ENCODE measurements around the gene CAPN1. TPM values are rescaled to one million over a fixed set of nuclear protein-coding genes. Genes with fewer than 3 reads are reported as not detected.

The CAPN1 gene
- polyA plus RNA-seq, 3 donors = 109 to 112 (median 109) TPM

- DNase-seq = no peak
Measured at GRCh38 chr11:65187971-65188461, 6.3 kb downstream of the CAPN1 start.

DNA sequence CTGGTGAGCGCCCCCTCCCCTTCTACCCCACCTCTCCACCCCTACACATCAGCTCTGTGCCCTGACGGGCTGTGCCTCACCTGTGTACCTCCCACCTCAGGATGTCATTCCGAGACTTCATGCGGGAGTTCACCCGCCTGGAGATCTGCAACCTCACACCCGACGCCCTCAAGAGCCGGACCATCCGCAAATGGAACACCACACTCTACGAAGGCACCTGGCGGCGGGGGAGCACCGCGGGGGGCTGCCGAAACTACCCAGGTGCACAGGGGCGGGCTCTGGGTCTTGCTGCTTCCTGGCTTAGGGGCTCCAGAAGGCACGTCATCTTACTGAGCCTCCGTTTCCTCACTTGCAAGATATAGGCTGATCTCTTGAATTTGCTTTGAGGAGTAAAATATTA, 6.8 kb downstream of the CAPN1 start:
- no peak for DNase-seq

DNA sequence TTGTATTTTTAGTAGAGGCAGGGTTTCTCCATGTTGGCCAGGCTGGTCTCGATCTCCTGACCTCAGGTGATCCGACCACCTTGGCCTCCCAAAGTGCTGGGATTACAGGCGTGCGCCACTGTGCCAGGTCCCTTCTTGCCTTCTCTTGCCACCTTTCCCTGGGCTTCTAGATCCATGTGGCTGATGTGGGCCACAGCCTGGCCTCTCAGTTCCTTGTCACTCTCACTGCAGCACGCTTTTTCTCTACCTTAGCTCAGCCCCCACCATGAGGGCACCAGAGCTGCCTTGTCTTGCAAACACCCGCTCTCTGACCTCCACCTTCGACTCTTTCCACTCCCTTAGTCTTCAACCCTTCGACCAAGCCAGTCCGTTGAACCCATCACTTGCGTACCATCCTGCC, 7.5 kb downstream of the CAPN1 start:
- DNase-seq = no peak

DNA sequence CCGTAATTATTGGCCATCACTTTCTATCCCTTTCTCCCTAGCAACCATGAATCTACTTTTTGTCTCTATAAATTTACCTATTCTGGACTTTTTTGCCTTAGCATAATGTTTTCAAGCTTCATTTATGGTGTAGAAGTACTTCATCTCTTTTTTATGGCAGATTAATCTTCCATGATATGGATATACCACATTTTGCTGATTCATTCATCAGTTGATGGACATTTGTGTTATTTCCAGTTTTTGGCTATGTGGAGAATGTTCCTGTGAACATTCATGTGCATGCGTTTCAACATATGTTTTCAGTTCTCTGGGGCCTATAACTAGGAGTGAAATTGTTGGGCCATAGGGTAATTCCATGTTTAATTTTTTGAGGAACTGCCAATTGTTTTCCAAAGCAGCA, 12.8 kb downstream of the CAPN1 start:
- DNase-seq = no peak

GRCh38 chr11:65204143-65204542, 22.4 kb downstream of the CAPN1 start:
- no peak for DNase-seq

- no peak for DNase-seq
Measured at GRCh38 chr11:65204646-65205601, 23.2 kb downstream of the CAPN1 start.

DNA sequence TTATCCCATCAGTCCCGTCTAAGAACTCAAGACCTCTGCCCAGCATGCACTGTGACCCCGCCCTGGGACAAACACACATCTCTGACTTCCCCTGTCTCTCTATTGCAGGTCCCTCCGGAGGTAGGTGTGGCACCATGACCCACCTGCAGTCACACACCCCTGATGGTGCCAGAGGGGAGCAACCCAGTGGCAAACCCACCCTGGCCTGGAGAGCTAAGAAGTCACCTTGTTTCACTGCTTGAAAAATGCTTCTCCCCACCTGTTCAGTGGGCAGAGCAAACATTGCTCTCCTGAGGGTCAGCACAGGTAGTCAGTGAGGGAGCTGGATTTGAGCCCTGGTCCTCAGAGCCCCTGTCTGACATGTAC, 23.9 kb downstream of the CAPN1 start:
- DNase-seq = no peak

DNA sequence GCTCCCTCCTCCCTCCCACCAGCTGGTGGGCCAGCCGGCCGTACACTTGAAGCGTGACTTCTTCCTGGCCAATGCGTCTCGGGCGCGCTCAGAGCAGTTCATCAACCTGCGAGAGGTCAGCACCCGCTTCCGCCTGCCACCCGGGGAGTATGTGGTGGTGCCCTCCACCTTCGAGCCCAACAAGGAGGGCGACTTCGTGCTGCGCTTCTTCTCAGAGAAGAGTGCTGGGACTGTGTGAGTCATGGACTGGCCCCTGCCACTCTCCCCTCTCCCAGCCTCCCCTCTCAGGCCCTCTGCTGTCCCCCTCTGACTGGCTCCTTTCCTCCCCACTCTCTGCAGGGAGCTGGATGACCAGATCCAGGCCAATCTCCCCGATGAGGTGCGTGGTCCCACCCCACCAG, 24.7 kb downstream of the CAPN1 start:
- DNase-seq = no peak

DNA sequence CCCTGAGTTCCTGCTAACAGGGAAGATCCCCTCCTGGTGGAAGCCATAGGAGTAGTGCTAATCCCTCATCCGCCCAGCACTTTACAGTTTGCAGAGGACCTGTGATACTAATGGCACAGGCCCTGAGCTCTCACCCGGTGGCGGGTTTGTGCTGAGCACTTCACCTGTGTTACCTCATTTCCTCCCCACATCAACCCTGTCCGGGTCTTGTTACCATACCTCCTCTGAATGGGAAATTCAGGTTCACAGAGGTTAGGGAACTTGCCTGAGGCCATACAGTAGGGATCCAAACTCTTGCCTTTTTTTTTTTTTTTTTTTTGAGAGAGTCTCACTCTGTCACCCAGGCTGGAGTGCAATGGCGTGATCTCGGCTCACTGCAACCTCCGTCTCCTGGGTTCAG, 25.2 kb downstream of the CAPN1 start:
- DNase-seq = no peak

DNA sequence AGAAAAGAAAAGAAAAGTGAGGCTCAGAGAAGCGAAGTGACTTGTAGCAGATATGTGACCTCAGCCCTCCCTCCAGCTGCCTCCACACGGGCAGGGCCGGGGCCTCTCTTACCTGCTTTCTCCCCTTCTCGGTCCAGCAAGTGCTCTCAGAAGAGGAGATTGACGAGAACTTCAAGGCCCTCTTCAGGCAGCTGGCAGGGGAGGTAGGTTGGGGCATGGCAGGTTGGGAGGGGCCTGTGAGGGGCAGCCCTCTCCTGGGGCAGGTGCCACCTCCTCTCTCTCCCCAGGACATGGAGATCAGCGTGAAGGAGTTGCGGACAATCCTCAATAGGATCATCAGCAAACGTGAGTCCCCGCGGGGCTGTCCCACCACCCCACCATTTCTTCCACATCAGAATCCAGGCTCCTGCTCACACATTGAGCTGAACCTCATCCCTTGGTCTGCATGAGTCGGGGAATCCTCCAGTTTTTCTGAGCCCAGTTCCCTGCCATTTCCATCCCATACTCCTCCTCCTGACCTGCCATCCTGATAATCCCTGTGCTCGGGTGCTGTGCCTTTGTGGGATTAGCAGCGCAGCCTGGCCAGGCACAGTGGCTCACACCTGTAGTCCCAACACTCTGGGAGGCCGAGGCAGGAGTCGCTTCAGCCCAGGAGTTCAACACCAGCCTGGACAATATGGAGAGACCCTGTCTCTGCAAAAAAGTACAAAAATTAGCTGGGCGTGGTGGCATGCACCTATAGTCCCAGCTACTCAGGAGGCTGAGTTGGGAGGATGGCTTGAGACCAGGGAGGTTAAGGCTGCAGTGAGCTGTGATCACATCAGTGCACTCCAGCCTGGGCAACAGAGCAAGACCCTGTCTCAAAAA, 26.4 kb downstream of the CAPN1 start:
- no peak for DNase-seq

DNA sequence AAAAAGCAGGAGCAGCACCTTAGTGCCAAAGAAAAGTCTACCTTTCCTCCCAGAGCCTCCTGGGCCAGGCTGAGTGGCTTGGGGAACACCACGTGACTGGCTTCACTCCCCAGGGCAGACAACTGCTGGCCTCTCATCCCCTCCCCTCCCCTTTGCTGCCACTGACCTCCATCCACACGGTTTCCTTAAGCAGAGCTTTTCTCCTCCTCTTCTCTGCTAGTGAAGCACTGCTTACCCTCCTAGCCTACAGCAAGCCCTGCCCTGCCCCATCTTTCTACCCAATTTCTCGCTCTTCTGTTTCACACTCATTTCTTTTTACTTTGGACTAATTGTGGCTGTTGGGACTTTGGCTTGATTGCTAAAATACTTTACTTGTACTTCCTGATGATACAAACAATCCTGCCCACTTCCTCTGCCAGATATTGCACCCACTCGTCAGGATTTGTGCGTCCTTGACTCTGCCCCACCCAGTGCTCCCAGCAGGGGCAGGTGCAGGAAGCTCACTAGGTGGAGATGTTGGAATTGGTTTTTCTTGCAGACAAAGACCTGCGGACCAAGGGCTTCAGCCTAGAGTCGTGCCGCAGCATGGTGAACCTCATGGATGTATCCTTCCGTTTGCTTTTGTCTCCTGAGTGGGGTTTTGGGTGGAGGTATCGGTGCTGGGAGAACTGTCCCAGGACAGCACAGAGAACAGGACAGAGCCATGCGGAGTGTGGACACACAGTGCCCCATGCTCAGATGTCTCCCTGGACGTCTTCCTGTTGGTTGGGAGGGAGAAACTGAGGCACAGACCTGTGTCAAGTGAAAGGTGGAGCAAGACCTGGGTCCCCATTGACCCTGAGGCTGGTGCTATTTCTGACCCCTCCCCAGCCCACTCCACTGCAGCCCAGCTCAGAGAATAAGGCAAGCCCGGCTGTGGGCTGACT, 27.3 kb downstream of the CAPN1 start:
- DNase-seq = no peak

DNA sequence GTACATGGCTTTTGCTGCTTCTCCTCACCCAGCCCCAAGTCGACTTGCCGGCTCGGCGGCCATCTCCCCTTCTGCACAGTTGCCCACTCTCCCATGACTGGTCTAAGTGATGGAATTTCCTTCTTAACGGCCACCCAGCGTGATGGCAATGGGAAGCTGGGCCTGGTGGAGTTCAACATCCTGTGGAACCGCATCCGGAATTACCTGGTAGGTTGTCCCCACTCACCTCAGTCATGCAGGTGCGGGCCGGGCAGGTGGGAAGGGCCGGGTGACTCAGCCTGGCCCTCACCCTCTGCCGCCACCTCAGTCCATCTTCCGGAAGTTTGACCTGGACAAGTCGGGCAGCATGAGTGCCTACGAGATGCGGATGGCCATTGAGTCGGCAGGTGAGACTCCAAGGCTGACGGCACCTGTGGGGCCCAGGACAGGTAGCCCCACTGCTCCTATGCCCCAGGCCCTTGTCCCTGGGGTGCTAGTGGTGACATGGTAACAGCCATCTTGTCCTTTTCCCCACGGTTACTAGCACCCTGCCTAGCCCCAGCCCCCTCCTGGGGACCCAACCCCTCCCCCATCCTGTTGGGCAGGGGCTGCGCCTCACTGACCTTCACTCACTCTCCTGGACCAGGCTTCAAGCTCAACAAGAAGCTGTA, 28.1 kb downstream of the CAPN1 start:
- DNase-seq = no peak

DNA sequence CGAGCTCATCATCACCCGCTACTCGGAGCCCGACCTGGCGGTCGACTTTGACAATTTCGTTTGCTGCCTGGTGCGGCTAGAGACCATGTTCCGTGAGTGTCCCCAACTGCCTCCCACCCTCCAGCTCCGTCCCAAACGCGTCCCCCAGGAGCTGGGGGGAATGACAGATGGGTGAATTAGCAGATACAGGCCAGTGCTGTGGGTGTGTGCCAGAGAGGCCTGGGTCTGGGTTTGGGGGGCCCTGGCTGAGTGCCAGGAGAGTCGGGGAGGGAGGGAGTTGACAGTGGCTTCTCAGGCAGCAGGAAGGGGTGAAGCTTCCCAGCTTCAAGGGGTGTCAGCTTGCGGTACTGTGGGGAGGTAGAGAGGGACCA, 28.6 kb downstream of the CAPN1 start:
- DNase-seq = no peak

- no peak for DNase-seq
Measured at GRCh38 chr11:65210748-65211147, 29.0 kb downstream of the CAPN1 start.

DNA sequence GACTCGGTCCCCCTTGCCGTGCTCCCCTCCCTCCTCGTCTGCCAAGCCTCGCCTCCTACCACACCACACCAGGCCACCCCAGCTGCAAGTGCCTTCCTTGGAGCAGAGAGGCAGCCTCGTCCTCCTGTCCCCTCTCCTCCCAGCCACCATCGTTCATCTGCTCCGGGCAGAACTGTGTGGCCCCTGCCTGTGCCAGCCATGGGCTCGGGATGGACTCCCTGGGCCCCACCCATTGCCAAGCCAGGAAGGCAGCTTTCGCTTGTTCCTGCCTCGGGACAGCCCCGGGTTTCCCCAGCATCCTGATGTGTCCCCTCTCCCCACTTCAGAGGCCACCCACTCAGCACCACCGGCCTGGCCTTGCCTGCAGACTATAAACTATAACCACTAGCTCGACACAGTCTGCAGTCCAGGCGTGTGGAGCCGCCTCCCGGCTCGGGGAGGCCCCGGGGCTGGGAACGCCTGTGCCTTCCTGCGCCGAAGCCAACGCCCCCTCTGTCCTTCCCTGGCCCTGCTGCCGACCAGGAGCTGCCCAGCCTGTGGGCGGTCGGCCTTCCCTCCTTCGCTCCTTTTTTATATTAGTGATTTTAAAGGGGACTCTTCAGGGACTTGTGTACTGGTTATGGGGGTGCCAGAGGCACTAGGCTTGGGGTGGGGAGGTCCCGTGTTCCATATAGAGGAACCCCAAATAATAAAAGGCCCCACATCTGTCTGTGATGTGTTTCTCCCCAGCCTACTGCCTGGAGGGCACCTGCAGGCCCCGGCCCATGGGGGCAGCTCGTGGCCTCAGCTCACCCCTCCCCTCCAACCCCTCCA, 29.8 kb downstream of the CAPN1 start:
- no peak for DNase-seq

- DNase-seq = no peak
Measured at GRCh38 chr11:65212226-65212801, 30.6 kb downstream of the CAPN1 start.

- no peak for DNase-seq
Measured at GRCh38 chr11:65213322-65214211, 31.8 kb downstream of the CAPN1 start.

DNA sequence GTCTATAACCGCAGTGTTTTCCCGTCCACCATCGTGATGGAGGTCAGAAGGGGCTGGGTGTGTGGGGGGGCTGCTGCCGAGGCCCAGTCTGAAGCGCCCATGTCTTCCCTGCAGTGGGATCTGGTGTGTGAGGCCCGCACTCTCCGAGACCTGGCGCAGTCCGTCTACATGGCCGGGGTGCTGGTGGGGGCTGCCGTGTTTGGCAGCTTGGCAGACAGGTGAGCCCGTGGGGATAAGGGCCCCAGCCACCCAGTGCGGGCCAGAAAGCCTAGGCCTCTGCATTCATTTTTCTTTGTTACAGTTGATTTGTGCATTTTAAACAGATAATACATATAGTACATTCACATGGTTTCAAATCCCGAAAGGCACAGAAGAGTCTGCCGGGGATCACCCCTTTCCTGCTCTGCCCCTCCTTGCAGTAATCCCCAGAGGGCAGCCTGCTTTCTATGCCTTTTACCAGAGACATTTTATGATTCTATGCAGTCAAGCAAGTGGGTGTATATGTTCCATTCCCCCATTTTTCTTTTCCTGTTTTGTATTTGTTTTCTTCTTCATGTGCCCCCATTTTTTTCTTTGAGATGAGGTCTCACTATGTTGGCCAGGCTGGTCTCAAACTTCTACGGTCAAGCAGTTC, 32.6 kb downstream of the CAPN1 start:
- no peak for DNase-seq
